NOMO-1 treated with DMSO at 0.1 percent for 48 hours (cell line): ENCODE results near the gene DEFB116.
"Not testable (repeated sequence)": the region's sequence is repeated elsewhere in the genome, so short reads cannot be mapped to it uniquely, and the experiment has no call there.

Source experiments
- DNase-seq: peaks from one replicate; lab custom pipeline; 2025; ENCODE audit not compliant: unreplicated experiment; lab: John Stamatoyannopoulos, UW

The DEFB116 gene, protein sequence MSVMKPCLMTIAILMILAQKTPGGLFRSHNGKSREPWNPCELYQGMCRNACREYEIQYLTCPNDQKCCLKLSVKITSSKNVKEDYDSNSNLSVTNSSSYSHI

DNA sequence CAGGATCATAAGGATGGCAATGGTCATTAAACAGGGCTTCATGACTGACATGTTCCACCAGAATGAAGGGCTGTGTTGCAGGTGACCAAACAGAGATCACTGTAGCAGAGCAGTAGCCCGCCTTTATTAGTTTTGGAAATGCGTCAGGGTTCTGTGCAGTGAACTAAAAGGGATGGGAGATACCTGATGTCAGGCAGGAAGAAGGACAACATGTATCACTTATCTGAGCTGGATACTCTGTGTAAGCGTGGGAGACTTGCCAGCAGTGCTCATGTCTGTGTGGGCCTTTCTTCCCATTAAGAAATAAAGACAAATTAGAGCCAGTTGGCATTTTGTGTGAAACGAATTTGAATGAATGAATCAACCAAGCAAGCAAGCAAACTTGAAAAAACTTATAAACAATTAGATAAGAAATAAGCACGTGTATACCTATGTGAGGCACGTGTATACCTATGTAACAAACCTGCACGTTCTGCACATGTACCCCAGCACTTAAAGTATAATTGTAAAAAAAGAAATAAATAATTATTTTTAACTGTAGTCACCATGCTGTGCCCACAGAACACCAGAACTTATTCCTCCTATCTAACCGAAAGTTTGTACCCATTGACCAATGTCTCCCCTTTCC lies at the start of gene DEFB116:
Gene DEFB116, minus strand, starts transcription at position 51 of the 628 bp plus-strand sequence. Its CDS starts 0 bp downstream, at position 51.
- DNase-seq, result no peak

DNA sequence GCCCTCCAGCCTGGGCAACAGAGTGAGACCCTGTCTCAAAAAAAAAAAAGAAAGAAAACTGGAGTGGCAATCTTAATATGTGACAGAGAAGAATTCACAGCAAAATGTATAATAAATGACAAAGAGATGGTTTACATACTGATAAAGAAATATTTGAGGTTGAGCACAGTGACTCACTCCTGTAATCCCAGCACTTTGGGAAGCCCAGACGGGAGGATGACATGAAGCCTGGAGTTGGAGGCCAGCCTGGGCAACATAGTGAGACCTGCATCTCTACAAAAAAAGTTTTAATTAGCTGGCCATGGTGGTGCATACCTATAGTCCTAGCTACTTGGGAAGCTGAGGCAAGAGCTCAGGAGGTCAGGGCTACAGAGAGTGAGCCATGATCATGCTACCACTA lies 47.6 kb upstream of the DEFB116 start:
- DNase-seq, result no peak

DNA sequence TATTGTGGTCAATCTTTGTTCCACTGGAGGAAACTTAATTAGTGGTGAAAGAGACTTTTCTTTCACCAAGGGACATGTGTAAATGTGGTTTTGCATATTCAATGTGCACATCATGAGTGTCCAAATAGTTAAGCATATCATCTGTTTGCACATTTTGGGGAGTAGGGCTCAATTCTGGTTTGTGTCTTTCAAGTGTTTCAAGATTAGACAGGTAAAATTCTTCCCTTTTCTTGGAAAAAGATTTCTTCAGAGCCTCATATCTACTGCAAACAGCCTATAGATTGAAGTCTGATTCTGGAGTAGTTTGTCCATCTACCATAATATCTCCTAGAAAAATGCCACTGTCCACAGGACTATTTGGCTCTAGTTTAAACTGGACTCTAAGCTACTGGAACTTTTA lies 33.1 kb upstream of the DEFB116 start:
- DNase-seq, result no peak

DNA sequence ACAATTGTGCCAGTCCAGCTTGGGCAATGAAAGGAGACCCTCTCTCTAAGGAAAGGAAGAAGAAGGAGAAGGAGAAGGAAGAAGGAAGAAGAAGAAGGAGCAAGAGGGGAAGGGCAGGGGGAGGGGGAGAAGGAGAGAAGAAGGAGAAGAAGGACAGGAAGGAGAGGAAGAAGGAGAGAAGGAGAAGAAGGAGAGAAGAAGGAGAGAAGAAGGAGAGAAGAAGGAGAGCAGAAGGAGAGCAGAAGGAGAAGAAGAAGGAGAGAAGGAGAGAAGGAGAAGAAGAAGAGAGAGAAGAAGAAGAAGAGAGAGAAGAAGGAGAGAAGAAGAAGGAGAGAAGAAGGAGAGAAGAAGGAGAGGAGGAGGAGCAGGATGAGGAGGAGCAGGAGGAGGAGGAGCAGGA lies 22.5 kb upstream of the DEFB116 start:
- DNase-seq, result no peak

DNA sequence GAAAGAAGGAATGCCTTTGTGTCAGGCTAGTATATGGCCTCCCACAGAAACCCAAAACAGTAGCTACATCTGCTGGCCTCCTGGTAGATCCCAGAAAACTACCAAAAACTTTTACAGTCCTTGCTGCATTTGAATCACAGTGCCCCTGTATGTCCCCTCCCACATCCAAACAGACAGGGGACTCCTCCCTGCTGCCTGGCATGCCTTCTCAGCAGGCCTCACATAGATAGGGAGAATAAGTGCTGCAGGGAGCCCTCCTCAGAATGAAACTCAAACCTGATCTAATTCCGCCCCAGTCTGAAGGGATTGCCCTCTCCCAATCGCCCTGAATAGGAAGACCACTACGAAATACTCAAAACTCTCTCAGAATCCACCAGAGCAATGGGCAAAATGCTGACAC lies 14.1 kb upstream of the DEFB116 start:
- no peak for DNase-seq

DNA sequence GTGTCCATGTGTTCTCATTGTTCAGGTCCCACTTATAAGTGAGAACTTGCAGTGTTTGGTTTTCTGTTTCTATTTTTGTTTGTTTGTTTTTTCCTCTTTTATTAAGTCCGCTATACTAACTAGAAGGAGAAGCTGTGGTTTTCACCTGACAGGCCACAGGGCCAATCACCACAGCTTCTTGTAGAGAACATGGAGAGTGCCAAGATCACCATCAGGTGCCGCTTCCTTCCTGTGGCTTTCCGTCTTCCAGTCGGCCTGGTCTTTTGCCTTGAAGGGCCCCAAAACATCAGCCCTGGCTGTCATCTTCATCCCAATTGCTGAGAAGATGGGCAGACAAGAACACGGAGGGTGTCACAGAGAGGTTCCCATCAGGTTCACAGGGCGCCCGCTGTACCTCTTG lies 23.4 kb downstream of the DEFB116 start:
- not testable (repeated sequence) for DNase-seq

DNA sequence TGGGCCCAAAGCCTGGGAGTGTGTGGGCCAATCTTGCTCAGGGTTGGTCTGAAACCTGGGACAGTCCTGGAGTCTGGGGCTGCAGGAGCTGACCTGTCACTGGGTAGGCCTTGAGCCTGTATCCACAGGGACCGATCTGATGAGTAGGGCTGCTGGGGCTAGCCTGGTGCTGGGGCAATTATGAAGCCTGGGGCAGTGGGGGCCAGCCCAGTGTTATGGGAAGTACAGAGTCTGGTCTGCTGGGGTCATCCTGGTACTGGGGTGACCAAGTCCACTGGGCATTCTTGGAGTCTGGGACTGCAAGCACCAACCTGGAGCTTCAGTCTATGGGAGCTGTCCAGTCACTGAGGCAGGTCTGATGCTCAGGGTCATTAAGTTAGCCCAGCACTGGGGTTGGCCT lies 30.2 kb downstream of the DEFB116 start:
- DNase-seq, result no peak

DNA sequence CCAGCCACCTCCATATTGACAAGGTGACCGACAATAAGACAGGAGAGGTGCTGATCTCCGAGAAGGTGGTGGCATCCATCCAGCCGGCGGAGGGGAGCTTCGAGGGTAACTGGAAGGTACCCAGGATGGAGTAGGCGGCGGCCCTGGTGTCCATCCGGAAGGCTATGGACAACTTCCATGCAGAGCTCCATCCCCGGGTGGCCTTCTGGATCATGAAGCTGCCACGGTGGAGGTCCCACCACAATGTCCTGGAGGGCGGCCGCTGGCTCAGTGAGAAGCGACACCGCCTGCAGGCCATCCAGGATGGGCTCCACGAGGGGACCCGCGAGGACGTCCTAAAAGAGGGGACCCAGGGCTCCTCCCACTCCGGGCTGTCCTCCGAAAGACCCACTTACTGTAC lies 33.9 kb downstream of the DEFB116 start:
- DNase-seq, result no peak

DNA sequence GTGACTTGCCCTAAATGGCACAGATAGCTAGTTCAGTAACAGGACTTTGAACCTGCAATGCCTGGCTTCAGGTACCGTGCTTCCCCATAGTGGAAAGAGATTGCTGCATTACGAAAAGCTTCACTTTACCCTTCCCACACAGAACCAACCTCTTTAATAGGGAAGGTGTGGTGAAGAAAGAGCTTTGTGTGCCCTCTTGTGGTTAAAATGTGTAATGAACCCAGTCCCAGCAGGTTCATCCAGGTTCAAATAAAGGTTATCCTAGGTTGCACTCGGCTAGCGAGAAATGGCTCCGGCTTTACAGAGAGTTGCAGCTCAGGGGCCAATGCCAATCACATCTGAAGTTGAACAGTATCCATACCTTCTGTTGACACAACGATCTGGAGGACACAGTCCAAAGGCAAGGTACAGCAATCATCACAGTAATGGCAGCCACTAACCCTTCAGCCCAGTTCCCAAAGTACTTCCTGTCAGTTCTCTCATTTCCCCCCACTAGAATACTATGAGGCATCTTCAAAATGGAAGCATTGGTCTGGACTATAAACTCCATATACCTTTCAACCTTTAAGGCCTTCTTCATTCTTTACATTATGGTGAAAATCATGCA lies 48.0 kb downstream of the DEFB116 start:
- DNase-seq, result peak; percentile 25

DNA sequence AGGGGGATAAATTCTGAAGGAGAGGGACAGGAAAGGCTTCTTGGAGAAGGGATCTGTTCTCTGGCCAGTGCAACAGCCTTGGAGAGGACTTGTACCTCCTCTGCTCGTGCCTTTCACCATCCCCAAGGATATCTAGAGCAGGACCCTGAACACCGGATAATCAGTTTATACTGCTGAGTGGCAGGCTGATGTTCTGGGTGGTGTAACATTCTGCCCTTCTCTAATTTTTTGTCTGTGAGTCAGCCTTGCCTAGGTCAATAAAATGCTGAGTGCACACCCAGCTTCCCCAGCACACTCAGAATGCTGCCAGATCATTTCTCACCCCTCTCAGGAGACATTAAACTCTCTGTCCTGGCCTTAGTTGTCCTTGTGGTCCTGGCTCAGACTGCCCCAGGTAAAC lies 51.0 kb downstream of the DEFB116 start, which contains the start of gene DEFB115:
Gene DEFB115, plus strand, starts transcription at position 301 of the 400 bp plus-strand sequence. Its CDS starts 0 bp downstream, at position 301.
- DNase-seq, result no peak

DNA sequence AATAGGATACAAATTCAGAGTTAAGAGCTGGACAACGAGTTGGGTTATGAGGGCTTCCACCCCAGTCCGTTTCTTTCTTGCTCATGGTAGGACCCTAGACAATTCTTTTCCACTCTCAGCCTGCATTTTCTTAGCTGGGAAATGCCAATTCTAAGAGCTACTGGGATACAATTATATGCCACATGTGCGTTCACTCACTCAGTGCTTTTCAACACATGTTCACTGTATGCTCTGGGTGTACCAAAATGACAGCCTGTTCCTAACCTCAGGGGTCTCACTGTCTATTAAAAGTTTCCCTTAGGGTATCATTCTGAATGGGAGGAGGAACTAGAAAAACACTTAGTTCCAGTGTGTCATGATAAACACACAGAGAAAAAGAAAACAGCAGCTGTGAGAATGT lies 51.4 kb downstream of the DEFB116 start:
- DNase-seq, result no peak
